GM21786 (cell line): ENCODE measurements around the gene HMOX2.

Experiments used
- ATAC-seq: cut with Tn5 transposase; IDR thresholded peaks from one replicate; pipeline ENCODE4 v1.9.1; 2021; ENCODE audit not compliant: unreplicated experiment

Gene HMOX2

DNA sequence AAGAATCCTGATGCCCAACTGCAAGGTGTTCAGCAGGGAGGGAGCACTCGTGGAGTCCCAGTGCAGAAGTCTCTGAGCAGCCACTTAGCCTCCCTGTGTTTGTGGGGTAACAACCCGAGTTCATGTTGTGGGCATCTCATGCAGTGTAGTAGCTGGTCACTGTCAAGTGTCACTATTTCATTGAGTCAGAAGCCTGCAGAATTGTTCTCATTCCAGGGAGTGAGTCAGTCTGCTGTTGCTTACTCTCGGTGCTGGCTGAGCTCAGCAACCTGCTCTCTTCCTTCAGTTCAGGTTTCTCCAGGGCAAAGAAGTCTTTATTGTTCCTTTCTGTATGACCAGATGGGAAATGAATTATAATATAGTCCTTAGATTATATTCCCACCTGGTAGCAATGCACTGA lies 24.1 kb downstream of the HMOX2 start:
- no peak for ATAC-seq

DNA sequence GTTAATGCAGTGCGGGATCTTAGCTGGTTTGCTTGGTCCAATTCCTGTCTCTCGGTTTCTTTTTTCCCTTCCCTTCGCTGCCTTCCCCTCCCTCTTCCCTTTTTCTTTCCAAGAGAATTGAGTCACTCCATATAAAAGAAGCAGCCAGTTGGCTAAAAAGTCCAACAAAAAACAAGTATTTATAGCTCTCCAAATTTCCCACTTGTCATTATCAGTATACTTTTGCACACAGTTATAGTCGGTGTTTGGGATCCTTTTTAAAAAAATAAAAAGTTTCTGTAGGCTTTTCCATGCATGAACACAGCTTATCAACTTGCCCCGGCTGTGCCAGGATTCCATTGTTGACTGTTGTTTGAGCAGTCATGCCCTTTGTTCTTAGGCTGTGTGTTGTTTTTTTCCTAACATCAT lies 24.9 kb downstream of the HMOX2 start:
- no peak for ATAC-seq

DNA sequence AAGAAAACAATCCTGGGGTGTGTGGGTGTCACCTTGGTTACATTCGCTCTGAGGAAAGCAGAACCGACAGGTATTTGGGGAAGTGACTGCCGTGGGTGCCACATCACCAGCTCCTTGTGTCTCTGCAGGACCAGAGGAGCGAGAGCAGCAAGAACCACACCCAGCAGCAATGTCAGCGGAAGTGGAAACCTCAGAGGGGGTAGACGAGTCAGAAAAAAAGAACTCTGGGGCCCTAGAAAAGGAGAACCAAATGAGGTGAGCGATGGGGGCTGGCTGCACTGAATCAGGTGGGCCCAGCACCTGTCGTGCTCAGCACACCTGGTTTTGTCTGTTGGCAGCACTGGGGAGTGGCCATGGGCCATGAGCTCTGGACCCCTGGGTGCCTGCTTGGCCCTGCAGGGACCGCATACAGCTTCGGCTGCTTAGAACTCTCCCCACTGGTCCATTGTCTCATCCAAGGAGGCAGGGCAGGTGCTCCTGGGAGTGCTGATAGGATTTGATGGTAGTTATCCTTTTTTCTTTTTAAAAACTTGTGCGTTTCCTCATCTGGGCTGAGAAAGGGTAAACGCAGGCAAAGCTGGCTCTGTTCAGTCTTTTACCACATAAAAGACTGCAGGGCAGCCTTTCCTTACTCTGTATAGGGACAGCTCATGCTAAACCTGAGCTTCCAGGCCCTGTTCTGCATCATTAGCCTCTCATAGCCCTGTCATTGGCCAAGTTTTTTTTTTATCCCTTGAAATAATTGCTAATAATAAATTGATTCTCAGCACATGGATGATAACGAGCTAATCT lies 29.4 kb downstream of the HMOX2 start:
- ATAC-seq, result peak; percentile 73

DNA sequence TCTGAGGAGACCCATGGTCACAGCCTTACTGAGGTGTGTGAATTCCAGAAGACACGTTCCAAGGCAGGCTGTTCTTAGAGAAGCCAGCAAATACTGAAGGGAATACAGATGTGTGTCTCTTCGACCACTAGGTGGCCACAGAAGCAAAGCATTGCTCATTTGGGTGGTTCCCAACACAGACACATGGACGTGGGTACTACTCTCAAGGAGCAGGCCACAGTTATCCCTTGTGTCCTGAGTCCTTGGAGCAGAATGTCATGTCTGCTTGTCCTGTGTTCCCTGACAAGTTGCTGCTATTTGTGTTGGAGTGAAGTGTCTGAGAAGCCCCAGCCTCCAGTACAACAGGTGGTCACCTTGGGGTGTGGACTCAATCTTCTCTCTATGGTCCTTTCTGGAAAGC lies 30.3 kb downstream of the HMOX2 start:
- no peak for ATAC-seq

DNA sequence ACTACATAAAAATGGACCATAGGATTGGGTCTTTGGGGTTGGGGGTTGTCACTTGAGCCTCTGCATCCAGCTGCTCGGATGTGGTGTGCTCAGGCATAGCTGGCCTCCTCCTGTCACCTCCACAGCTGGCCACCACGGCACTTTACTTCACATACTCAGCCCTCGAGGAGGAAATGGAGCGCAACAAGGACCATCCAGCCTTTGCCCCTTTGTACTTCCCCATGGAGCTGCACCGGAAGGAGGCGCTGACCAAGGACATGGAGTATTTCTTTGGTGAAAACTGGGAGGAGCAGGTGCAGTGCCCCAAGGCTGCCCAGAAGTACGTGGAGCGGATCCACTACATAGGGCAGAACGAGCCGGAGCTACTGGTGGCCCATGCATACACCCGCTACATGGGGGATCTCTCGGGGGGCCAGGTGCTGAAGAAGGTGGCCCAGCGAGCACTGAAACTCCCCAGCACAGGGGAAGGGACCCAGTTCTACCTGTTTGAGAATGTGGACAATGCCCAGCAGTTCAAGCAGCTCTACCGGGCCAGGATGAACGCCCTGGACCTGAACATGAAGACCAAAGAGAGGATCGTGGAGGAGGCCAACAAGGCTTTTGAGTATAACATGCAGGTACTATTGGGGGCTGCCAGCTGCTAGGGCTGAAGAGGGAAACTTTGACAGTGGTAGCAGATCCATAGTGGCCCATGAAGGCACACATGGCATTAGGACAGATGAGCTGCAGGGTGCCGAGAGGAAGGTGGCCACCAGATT lies 31.6 kb downstream of the HMOX2 start:
- no peak for ATAC-seq

DNA sequence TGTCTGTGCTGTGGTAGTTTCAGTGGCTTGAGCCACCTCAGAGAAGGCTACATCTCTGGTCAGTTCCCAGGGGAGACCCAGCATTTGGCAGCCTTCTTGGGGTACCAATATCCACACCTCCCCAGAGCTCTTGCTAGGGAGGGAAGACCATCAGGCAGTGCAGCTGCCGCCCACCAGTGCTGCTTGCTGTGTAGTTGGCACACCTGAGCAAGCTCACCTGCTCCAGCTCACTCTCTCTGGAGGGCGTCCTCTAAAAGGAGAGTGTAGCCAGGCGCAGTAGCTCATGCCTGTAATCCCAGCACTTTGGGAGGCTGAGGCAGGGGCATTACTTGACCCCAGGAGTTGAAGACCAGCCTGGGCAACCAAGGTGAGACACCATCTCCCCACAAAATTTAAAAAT lies 32.6 kb downstream of the HMOX2 start:
- no peak for ATAC-seq

DNA sequence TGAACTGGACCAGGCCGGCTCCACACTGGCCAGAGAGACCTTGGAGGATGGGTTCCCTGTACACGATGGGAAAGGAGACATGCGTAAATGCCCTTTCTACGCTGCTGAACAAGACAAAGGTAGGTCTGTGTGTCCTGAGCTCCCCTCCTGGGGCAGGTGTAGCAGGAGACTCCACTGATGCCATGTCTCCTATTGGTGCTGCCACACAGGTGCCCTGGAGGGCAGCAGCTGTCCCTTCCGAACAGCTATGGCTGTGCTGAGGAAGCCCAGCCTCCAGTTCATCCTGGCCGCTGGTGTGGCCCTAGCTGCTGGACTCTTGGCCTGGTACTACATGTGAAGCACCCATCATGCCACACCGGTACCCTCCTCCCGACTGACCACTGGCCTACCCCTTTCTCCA lies 33.2 kb downstream of the HMOX2 start:
- ATAC-seq, result no peak

DNA sequence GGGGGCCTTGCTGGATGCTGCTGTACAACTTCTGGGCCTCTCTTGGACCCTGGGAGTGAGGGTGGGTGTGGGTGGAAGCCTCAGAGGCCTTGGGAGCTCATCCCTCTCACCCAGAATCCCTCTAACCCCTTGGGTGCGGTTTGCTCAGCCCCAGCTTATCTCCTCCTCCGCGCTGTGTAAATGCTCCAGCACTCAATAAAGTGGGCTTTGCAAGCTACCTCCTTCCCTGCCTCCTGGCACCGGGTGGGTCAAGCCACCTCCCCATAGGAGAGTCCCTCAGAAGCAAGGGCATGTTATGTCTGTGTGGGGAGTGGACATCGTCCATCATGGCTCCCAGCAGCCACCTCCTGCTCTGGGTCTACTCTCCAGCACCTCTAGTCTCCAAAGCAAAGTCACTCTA lies 33.9 kb downstream of the HMOX2 start:
- ATAC-seq, result no peak

DNA sequence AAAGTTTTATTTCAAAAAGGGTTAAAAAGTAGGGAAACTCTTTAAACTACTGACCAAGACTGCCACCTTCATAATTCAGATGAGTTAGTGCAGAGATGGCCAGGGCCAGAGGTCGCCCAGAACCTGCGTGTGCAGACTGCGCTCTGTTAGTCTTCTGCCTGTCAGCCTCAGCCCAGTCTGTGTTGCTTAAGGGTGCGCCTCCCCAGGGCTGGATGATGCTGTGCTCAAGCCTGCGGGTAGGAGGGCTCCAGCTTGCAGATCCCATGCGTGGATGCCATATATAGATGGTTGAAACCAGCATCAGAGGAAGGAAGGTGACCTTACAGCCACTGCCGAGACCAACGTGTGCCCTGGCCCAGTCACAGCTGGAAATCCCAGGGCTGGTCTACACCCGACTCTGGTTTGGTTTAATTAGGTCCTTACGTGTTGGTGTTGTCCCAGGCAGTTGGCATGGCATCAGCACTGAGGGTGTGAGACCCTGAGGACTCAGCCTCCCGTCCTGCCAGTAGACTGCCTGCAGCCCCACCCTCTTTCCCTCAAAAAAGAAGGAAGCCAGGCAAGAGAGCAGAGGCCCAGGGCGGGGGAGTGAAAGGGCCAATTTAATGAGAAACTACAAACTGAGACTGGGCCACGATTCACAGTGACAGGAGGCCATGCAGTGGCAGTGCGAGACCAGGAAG lies 34.7 kb downstream of the HMOX2 start:
- no peak for ATAC-seq

DNA sequence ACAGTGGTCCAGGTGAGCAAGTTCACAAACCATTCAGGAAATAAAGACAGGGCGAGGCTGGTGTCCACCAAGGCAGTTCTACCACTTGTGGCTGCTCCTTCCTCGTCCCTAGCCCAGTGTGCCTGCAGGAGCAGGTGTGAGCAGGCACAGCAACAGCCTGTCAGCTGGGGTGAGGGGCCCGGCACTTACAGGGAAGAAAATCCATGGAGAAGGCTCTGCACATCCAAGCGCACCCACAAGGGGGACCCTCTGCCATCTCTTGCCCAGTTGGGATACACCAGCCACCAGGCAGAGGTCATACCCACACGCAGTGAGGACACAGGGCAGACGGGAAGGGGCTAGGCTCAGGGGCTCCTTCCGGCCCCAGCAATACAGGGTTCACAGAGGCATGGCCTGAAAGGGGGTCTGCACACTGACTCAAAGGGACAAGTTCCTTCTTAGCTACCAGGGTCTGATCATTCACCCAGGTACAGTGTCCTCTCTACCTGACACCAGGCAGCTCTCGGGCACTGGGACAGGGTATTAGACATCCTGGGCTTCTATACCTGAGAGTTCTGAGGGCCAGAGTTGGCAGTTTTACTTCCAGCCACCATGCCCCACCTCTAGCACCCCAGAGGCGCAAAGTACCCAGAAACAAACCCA lies 35.4 kb downstream of the HMOX2 start:
- no peak for ATAC-seq

DNA sequence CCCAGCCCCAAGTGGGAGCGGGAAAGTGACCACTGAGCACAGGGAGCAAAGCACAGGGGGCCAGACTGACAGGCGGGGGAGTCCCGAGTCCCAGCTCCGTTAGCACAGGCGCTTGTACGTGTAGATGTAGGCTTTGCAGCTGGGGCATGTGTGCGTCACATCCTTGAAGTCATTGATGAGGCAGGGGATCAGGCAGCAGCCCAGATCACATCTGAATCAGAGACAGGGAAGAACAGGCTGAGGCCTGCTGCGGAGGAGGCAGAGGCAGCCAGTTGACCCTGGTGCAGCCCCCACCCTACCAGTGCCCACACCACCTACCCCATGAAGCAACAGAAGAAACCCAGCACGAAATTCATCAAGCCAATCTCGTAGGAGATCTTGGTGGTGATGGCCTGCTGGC lies 36.3 kb downstream of the HMOX2 start:
- no peak for ATAC-seq

DNA sequence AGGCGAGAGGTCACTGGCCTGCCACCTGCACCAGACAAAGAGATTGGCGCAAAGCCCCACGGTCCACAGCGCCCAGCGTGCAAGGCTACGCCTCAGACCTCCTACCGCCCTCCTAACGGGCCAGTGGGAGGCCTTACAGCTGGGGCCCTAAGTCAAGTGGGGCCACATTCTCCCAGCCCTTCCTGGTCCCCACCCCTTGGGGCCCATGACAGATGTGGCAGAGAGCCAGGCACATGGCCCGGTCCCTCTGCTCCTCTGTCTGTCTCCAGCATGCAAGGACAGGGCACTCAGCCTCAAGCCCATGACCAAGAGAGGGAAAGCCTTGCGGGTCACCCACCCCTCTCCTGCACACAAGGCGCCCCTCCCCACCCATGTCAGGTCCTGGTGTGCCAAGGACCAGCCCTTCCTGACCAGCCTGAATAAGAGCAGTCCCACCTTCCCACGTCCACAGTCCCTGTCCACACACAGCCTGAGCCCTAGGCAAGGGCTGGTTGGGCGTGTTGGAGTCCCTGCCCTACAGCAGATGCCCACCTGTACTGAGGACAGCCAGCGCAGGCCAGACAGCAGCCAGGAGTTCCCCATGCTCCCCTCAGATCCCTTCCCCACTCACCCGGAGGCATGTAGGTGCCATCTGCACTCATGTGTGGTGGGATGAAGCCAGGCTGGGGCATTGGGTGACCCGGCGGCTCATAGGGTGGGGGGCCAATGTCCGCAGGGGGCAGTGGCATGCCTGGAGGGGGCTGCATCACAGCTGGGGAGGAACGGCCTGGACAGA lies 37.1 kb downstream of the HMOX2 start:
- ATAC-seq, result no peak

DNA sequence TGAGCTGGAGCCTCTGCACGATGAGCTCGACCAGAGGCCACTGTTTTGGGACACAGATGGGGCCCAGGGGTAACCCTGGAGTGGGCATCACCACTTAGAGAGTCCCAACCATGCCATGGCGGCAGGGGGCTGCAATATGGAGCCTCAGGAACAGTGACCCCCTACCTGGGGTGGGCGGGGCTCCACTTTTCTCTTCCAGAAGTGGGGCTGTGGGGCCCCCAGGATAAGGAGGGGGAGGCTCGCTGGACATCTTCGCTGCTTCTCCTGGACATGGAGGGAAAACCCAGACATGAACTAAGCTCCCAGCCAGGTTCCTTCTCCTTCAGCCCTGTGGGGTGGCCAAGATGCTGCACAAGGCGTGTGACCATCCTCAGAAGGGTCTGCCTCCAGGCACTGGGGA lies 37.7 kb downstream of the HMOX2 start:
- ATAC-seq, result no peak

DNA sequence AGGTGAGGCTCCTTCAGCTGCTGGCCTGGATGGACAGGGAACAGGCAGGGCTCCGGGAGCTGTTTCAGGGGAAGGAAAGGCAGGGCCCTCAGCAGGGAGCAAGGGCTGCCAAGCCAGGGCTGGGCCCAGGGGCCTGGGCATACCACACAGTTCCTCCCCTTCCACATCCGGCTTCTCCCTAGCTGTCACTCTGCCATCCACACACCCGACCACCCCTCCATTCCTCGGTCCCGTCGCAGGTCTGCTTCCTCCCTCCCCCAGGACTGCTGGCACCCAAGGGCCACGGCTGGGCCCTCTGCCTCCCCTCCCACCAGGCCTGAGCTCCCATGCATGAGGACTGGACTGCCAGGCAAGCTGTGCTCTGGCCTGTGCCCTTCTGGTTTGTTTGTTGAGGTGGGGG lies 38.4 kb downstream of the HMOX2 start:
- no peak for ATAC-seq

DNA sequence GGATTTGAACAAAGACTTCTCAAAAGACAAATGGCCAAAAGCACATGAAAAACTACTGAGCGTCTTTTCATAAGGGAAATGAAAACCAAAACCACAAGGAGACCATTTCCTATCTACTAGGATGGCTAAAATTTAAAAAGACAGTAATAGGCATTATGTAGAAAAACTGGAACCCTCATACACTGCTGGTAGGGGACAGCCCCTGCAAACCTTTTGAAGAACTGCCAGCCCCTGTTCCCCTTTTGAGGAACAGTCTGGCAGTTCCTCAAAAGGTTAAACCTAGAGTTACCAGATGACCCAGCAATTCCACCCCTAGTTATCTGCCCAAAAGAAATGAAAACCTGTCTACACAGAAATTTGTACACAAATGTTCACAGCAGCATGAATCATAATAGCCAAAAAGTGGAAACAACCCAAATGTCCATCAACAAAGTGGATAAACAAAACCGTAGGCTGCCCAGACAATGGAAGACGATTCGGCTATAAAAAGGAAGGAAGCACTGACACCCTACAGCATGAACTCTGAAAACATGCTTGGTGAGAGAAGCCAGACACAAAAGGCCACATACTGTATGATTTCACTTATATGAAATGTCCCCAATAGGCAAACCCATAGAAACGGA lies 39.5 kb downstream of the HMOX2 start:
- ATAC-seq, result peak; percentile 68

DNA sequence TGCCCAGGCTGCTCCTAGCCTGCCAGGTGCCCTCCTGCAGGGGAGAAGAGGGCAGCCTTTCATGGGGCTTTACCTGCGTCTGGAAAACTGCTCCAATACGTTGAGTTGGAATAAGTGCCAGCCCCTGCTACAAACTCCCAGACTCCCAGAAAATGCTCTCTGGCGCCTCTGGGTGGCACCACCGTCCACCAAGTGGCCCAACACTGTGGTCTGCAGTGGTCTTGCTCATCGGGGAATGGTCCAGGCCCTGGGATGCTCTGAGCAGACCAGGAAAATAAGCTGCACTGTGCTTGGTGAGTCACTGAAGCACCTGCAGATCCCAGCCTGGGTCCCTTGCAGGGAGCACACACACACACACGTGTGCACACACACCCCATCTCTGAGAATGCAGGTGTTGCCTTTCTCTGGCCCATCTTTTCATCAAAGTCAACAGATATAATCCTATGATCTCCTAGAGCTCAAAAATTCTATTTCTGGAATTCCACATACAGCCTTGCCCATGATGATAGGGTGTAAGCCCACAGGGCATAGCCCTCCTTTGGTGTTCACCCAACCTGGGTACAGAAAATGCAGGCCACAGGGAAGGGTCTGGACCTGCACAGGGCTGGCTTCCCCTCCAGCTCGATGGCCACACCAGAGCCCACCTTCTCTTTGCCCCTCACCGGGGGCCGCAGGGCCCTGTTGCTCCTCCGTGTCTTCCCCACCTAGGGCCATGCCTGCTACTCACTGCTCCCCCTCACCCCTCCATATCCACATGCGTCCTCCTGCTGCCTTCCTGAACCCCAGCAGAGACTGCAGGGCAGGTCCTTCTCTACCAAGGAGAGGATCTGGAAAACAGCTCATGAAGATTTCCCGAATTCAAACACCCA lies 41.8 kb downstream of the HMOX2 start:
- ATAC-seq, result no peak

DNA sequence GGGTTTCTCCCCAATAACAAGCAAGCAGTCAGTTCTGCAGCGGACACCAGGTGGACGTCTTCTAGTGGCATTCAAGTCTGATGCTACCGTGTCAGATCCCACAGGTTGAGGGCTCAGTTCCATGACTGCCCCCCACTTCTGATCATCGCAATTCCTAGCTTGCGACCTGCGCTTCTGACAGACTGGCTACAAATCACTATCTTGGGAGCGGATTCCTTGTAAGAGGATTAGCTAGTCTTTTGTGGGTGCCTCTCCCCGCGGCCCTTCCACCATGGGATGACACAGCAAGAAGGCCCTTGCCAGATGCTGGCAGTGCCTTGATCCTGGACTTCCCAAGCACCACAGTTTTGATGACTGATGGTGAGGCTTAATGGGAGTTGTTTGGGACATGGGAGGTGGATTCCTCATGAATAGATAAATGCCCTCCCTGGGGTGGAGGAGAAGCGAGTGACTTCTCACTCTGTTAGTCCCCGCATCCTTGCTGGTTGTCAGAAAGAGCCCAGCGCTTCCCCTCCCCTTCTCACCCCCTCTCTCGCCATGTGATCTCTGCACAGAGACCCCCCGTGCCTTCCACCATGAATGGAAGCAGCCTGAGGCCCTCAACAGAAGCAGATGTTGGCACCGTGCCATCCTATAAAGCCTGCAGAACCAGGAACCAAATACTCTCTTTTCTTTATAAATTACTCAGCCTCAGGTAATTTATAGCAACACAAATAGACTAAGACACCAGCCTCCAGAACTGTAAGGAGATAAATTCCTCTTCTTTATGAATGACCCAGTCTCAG lies 43.3 kb downstream of the HMOX2 start:
- no peak for ATAC-seq

DNA sequence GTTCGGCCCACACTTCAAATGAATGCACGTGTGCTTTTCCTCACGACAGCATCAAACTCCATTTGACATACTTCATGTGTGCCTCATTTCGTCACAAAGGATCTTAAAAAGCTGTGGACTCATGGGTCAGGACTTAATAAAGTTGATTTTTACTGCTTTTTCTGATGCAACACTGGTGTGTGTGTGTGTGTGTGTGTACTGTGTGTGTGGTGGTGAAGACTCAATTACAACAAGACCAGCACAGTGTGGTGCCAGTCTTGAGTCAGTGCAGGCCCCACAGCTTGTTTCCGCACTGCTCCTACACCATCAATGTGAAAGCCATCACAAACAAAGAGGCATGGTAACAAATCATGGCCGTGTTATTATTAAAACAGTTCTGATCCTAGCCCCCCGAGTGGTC lies 44.7 kb downstream of the HMOX2 start:
- no peak for ATAC-seq
